ENCODE results near the gene ZNF701.
A peak's percentile ranks its signal among the peaks of the same experiment; 100 is the strongest.

The ZNF701 gene

DNA sequence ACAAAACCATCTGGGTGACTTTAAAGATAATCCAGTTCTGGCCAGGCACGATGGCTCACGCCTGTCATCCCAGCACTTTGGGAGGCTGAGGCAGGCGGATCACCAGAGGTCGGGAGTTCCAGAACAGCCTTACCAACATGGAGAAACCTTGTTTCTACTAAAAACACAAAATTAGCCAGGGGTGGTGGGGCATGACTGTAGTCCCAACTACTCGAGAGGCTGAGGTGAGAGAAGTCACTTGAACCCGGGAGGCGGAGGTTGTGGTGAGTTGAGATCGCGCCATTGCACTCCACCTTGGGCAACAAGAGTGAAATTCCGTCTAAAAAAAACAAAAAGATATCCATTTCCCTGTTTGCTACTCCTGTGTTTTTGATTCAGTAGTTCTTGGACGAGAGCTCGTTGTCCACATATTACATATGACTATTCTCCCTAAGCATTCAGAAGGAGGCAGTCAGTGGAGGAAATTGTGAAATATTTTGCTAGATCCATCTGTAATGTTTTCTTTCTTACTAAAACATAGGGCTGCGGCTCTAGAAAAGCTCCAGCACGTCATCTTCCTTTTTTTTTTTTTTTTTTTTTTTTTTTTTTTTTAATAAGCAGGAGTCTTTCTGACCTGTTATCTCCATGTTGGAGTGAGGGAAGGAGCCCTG, 33.6 kb downstream of the ZNF701 start:
- Histone ChIP-seq H4K20me1 (ENCODE audit: insufficient read depth, low read length) (no peaks in the 10 kb centered on the region), H3K4me3 (ENCODE audit: low read length) (no peak overlapping the region), H3K4me1 (ENCODE audit: low read length) (peaks cover 5% of the 10 kb centered on the region), H3K4me2 (ENCODE audit: low read length) (no peak overlapping the region), H3K79me2 (ENCODE audit: low read length) (no peaks in the 10 kb centered on the region), H3K9ac (ENCODE audit: low read length) (no peak overlapping the region), H3K36me3 (replicated peaks; ENCODE audit: low read depth, low read length) (peaks cover 33% of the 10 kb centered on the region), H2AFZ (ENCODE audit: low read depth, low read length) (no peak overlapping the region), H3K27ac (ENCODE audit: low read length) (no peak overlapping the region), H3K27me3 (ENCODE audit: low read depth, low read length) (no peaks in the 10 kb centered on the region), H3K9me3 (ENCODE audit: insufficient read depth, low read length) (peaks cover 12% of the 10 kb centered on the region; the same call in 1 of the 2 replicates)
- TF ChIP-seq, protein P1, sequence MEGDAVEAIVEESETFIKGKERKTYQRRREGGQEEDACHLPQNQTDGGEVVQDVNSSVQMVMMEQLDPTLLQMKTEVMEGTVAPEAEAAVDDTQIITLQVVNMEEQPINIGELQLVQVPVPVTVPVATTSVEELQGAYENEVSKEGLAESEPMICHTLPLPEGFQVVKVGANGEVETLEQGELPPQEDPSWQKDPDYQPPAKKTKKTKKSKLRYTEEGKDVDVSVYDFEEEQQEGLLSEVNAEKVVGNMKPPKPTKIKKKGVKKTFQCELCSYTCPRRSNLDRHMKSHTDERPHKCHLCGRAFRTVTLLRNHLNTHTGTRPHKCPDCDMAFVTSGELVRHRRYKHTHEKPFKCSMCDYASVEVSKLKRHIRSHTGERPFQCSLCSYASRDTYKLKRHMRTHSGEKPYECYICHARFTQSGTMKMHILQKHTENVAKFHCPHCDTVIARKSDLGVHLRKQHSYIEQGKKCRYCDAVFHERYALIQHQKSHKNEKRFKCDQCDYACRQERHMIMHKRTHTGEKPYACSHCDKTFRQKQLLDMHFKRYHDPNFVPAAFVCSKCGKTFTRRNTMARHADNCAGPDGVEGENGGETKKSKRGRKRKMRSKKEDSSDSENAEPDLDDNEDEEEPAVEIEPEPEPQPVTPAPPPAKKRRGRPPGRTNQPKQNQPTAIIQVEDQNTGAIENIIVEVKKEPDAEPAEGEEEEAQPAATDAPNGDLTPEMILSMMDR (IDR thresholded peaks at IDR 0.05; ENCODE audit: low read depth, low read length) = no peak
- no peak for TF ChIP-seq EZH2phosphoT487 (IDR thresholded peaks at IDR 0.05; ENCODE audit: low read depth)

DNA sequence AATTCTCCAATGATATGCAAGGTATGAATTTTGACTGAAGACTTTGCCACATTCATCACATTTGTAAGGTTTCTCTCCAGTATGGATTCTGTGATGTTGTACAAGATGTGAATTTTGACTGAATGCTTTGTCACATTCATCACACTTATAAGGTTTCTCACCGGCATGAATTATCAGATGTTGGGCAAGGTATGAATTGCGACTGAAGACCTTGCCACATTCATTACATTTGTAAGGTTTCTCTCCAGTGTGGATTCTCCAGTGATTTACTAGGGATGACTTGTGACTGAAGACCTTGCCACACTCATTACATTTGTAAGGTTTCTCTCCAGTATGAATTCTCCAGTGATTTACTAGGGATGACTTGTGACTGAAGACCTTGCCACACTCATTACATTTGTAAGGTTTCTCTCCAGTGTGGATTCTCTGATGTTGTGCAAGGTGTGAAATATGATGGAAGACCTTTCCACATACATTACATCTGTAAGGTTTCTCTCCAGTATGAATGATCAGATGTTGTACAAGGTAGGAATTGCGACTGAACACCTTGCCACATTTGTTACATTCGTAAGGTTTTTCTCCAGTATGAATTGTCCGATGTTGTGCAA, 43.3 kb downstream of the ZNF701 start:
- Histone ChIP-seq H3K79me2 (ENCODE audit: low read length) (peaks cover 4% of the 10 kb centered on the region; the same call in 1 of the 2 replicates), H4K20me1 (ENCODE audit: insufficient read depth, low read length) (no peaks in the 10 kb centered on the region), H3K4me2 (ENCODE audit: low read length) (no peak overlapping the region), H3K9me3 (ENCODE audit: insufficient read depth, low read length) (peaks cover 50% of the 10 kb centered on the region), H3K27me3 (ENCODE audit: low read depth, low read length) (no peaks in the 10 kb centered on the region), H3K27ac (ENCODE audit: low read length) (no peak overlapping the region), H3K36me3 (replicated peaks; ENCODE audit: low read depth, low read length) (peaks cover 80% of the 10 kb centered on the region), H3K4me3 (ENCODE audit: low read length) (no peak overlapping the region), H3K4me1 (ENCODE audit: low read length) (no peaks in the 10 kb centered on the region), H2AFZ (ENCODE audit: low read depth, low read length) (no peak overlapping the region), H3K9ac (ENCODE audit: low read length) (no peak overlapping the region)
- TF ChIP-seq, protein P1 (IDR thresholded peaks at IDR 0.05; ENCODE audit: low read depth, low read length) = no peak
- no peak for TF ChIP-seq EZH2phosphoT487 (IDR thresholded peaks at IDR 0.05; ENCODE audit: low read depth)

DNA sequence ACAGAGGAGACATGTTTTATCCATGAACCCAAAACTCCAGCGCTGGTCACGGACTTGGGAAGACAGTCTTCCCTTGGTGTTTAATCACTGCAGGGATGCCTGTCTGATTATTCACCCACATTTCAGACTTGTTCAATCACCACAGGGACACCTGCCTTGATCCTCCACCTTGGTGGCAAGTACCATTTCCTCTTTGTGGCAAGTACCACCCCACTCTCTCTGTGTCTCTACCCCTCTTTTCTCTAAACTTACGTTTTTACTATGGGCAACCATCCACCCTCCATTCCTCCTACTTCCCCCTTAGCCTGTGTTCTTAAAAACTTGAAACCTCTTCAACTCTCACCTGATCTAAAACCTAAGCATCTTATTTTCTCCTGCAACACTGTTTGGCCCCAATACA, 51.3 kb downstream of the ZNF701 start:
- no peak overlapping the region for H3K4me2 ChIP-seq (ENCODE audit: low read length)
- H3K27ac ChIP-seq (ENCODE audit: low read length) = peak overlapping the region; percentile 43
- peaks cover 5% of the 10 kb centered on the region; the same call in 1 of the 2 replicates for H3K9me3 ChIP-seq (ENCODE audit: insufficient read depth, low read length)
- H3K27me3 ChIP-seq (ENCODE audit: low read depth, low read length) = no peaks in the 10 kb centered on the region
- H3K4me3 ChIP-seq (ENCODE audit: low read length) = no peak overlapping the region
- no peak overlapping the region for H2AFZ ChIP-seq (ENCODE audit: low read depth, low read length)
- peaks cover 65% of the 10 kb centered on the region for H3K36me3 ChIP-seq (replicated peaks; ENCODE audit: low read depth, low read length)
- H3K79me2 ChIP-seq (ENCODE audit: low read length) = peaks cover 2% of the 10 kb centered on the region; the same call in 1 of the 2 replicates
- no peak overlapping the region for H3K9ac ChIP-seq (ENCODE audit: low read length)
- TF ChIP-seq, protein P1 (IDR thresholded peaks at IDR 0.05; ENCODE audit: low read depth, low read length) = no peak
- TF ChIP-seq EZH2phosphoT487 (IDR thresholded peaks at IDR 0.05; ENCODE audit: low read depth) = no peak
- peaks cover 20% of the 10 kb centered on the region for H3K4me1 ChIP-seq (ENCODE audit: low read length)
- H4K20me1 ChIP-seq (ENCODE audit: insufficient read depth, low read length) = no peaks in the 10 kb centered on the region

DNA sequence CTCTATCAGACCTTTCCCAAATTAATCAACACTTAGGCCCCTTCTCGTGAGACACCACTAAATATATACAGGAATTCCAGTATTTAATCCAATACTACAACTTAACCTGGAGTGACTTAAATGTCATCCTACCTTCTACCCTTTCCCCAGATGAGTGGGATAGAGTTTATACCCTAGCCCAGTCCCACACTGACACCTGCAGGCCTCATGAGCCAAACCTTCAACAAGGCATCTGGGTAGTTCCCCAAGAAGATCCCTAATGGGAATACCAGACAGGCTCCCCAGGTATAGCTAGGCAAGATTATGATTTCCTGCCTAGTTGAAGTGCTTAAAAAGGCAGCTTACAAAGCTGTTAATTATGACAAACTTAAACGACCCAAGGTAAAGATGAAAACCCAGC, 52.2 kb downstream of the ZNF701 start:
- H3K36me3 ChIP-seq (replicated peaks; ENCODE audit: low read depth, low read length) = peaks cover 62% of the 10 kb centered on the region
- H3K27me3 ChIP-seq (ENCODE audit: low read depth, low read length) = no peaks in the 10 kb centered on the region
- H3K4me1 ChIP-seq (ENCODE audit: low read length) = peaks cover 20% of the 10 kb centered on the region
- H2AFZ ChIP-seq (ENCODE audit: low read depth, low read length) = no peak overlapping the region
- H3K9ac ChIP-seq (ENCODE audit: low read length) = no peak overlapping the region
- peaks cover under 1% of the 10 kb centered on the region; the same call in 1 of the 2 replicates for H3K9me3 ChIP-seq (ENCODE audit: insufficient read depth, low read length)
- TF ChIP-seq, protein P1 (IDR thresholded peaks at IDR 0.05; ENCODE audit: low read depth, low read length) = no peak
- no peak for TF ChIP-seq EZH2phosphoT487 (IDR thresholded peaks at IDR 0.05; ENCODE audit: low read depth)
- no peak overlapping the region for H3K4me3 ChIP-seq (ENCODE audit: low read length)
- no peaks in the 10 kb centered on the region for H4K20me1 ChIP-seq (ENCODE audit: insufficient read depth, low read length)
- H3K4me2 ChIP-seq (ENCODE audit: low read length) = no peak overlapping the region
- no peak overlapping the region for H3K27ac ChIP-seq (ENCODE audit: low read length)
- H3K79me2 ChIP-seq (ENCODE audit: low read length) = peaks cover 6% of the 10 kb centered on the region
